ENCODE measurements around the gene CREM.

The CREM gene

DNA sequence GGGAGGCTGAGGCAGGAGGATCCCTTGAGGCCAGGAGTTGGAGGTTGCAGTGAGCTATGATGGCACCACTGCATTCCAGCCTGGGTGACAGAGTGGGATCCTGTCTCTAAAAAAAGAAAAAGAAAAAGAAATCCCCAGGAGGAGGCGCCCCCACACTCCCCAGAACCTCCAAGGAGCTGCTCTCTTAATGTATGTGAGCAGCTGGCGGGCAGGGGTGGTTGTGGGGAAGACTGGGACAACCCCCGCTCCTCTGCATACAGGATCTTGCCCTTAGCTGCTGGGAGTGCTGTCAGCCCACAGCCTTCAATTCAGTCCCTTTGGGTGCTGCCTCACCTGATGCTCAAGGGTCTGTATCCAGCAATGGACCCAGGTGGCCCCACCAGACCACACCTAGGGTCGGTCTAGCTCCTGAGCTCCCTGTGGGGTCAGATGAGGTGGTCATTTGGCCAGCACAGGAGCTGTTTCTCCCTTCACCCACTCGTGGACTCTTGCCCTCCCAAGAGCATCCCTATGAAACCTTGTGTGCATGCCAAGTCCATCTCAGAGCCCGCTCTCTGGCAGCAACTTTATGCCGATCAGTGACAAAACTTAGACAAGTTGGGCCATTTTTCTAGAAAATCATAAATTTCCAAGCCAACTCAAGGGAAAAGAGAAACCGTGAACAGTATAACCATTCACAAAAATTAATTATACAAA is 97.5 kb downstream of the CREM start:
- no peak for DNase-seq (ENCODE audit: extremely low read depth, insufficient read length)
- H3K36me3 ChIP-seq (ENCODE audit: control insufficient read depth, insufficient read depth, low read length): no peaks in the 10 kb centered on the region
- H3K4me3 ChIP-seq (replicated peaks; ENCODE audit: low read depth, low read length): no peak overlapping the region

DNA sequence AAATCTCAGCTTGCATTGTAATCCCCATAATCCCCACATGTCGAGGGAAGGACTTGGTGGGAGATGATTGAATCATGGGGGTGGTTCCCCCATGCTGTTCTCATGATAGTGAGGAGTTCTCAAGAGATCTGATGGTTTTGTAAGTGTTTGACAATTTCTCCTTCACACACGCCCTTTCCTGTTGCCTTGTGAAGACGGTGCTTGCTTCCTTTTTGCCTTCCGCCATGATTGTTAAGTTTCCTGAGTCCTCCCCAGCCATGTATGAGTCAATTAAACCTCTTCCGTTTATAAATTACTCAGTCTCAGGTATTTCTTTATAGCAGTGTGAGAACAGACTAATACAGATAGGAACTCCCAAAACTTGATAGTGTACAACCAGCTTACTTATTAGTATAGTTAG is 98.6 kb downstream of the CREM start:
- Histone ChIP-seq H3K4me3 (replicated peaks; ENCODE audit: low read depth, low read length) (no peak overlapping the region), H3K27me3 (replicated peaks; ENCODE audit: control insufficient read depth, insufficient read depth, low read length) (no peaks in the 10 kb centered on the region), H3K36me3 (ENCODE audit: control insufficient read depth, insufficient read depth, low read length) (no peaks in the 10 kb centered on the region)
- TF ChIP-seq, protein P1, sequence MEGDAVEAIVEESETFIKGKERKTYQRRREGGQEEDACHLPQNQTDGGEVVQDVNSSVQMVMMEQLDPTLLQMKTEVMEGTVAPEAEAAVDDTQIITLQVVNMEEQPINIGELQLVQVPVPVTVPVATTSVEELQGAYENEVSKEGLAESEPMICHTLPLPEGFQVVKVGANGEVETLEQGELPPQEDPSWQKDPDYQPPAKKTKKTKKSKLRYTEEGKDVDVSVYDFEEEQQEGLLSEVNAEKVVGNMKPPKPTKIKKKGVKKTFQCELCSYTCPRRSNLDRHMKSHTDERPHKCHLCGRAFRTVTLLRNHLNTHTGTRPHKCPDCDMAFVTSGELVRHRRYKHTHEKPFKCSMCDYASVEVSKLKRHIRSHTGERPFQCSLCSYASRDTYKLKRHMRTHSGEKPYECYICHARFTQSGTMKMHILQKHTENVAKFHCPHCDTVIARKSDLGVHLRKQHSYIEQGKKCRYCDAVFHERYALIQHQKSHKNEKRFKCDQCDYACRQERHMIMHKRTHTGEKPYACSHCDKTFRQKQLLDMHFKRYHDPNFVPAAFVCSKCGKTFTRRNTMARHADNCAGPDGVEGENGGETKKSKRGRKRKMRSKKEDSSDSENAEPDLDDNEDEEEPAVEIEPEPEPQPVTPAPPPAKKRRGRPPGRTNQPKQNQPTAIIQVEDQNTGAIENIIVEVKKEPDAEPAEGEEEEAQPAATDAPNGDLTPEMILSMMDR (IDR thresholded peaks at IDR 0.05; ENCODE audit: insufficient read depth, low read length, poor library complexity, severe bottlenecking): no peak
- DNase-seq (ENCODE audit: extremely low read depth, insufficient read length): no peak

More for the DNA sequence above, 97.5 kb downstream of the CREM start:
- TF ChIP-seq, protein P1 (IDR thresholded peaks at IDR 0.05; ENCODE audit: insufficient read depth, low read length, poor library complexity, severe bottlenecking): no peak
- no peaks in the 10 kb centered on the region for H3K27me3 ChIP-seq (replicated peaks; ENCODE audit: control insufficient read depth, insufficient read depth, low read length)

DNA sequence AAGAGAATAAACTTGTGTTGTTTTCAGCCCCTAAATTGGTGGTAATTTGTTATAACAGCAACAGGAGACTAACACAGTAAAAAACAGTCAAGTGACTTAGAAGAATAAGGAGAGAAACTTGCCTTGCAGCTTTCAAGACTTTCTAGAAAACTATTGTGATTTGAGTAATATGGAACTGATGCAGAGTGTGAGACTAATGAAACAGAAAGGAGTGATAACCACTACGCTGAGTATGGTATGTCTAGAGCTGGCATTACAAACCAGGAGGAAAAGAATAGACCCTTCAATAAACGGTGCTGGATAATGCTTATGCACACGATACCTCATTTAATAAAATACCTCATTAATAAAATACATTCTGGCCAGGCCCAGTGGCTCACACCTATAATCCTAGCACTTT is 99.9 kb downstream of the CREM start:
- TF ChIP-seq, protein P1 (IDR thresholded peaks at IDR 0.05; ENCODE audit: insufficient read depth, low read length, poor library complexity, severe bottlenecking): no peak
- Histone ChIP-seq H3K4me3 (replicated peaks; ENCODE audit: low read depth, low read length) (no peak overlapping the region), H3K36me3 (ENCODE audit: control insufficient read depth, insufficient read depth, low read length) (no peaks in the 10 kb centered on the region), H3K27me3 (replicated peaks; ENCODE audit: control insufficient read depth, insufficient read depth, low read length) (no peaks in the 10 kb centered on the region)
- DNase-seq (ENCODE audit: extremely low read depth, insufficient read length): no peak

DNA sequence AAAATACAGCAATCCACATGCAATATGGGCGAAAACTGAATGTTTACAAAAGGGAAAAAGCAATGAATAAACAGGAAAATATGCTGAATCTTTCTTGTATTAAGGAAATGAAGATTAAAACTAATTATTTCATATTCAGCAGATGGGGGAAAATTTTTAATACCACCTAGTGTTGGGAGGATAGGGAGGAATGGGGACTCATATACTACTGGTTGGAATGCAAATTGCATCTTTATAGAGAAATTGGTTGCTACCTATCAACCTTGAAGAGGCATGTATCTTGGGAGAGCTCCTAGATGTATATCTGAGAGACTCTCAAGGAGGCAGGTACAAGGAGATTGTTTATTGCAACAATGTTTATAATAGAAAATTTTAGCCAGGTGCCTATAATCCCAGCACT is 101.4 kb downstream of the CREM start:
- no peak for DNase-seq (ENCODE audit: extremely low read depth, insufficient read length)
- Histone ChIP-seq H3K36me3 (ENCODE audit: control insufficient read depth, insufficient read depth, low read length) (no peaks in the 10 kb centered on the region), H3K4me3 (replicated peaks; ENCODE audit: low read depth, low read length) (no peak overlapping the region), H3K27me3 (replicated peaks; ENCODE audit: control insufficient read depth, insufficient read depth, low read length) (no peaks in the 10 kb centered on the region)
- TF ChIP-seq, protein P1 (IDR thresholded peaks at IDR 0.05; ENCODE audit: insufficient read depth, low read length, poor library complexity, severe bottlenecking): no peak

DNA sequence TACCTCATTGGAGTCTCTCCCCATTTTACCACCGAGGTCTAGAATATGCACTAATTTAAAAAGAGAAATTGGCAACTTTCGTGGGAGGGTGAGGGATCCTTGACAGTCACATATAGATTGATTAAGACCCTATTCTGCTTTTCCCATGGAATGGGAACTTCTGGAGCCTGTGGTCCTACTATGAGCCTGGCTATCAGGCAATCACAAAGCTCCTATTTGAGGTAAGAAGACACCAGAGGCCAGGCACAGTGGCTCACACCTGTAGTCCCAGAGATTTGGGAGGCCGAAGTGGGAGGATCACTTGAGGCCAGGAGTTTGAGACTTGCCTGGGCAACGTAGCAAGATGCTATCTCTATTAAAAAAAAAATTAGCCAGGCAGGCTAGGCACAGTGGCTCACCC is 105.0 kb downstream of the CREM start:
- DNase-seq (ENCODE audit: extremely low read depth, insufficient read length): no peak
- Histone ChIP-seq H3K4me3 (replicated peaks; ENCODE audit: low read depth, low read length) (no peak overlapping the region), H3K36me3 (ENCODE audit: control insufficient read depth, insufficient read depth, low read length) (no peaks in the 10 kb centered on the region), H3K27me3 (replicated peaks; ENCODE audit: control insufficient read depth, insufficient read depth, low read length) (no peaks in the 10 kb centered on the region)
- TF ChIP-seq, protein P1 (IDR thresholded peaks at IDR 0.05; ENCODE audit: insufficient read depth, low read length, poor library complexity, severe bottlenecking): no peak

DNA sequence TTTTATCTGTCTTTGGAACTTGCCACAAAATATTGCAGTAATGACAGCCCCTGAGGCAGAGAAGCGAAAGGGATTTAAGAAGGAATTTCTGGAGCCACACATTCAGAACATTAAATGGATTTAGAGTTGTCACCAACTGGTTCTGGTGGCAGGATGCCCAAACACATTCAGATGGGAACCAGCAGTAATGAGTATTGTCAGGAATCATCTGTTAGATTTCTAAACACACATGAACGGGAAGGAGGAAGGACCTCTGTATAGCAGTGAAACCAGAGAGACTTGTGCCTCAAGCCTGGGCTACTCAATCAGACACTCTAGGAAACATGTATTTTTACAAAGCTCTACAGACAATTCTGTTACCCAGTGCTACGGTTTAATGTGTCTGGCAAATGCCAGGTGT is 105.9 kb downstream of the CREM start:
- TF ChIP-seq, protein P1 (IDR thresholded peaks at IDR 0.05; ENCODE audit: insufficient read depth, low read length, poor library complexity, severe bottlenecking): no peak
- no peak for DNase-seq (ENCODE audit: extremely low read depth, insufficient read length)
- Histone ChIP-seq H3K36me3 (ENCODE audit: control insufficient read depth, insufficient read depth, low read length) (no peaks in the 10 kb centered on the region), H3K4me3 (replicated peaks; ENCODE audit: low read depth, low read length) (no peak overlapping the region), H3K27me3 (replicated peaks; ENCODE audit: control insufficient read depth, insufficient read depth, low read length) (no peaks in the 10 kb centered on the region)
